Suppressor macrophage (primary cell): ENCODE measurements around the gene PCDHB8.
A peak's percentile ranks its signal among the peaks of the same experiment; 100 is the strongest.
"Not testable (repeated sequence)": the region's sequence is repeated elsewhere in the genome, so short reads cannot be mapped to it uniquely, and the experiment has no call there.

Experiments used
- DNase-seq, 4 experiments: peaks; one replicate each; pipeline ENCODE4 v3.0.0-alpha.2; 2020 to 2022

Gene PCDHB8

GRCh38 chr5:141184117-141184855 is 6.7 kb downstream of the PCDHB8 start:
- DNase-seq: not testable (repeated sequence)

GRCh38 chr5:141186897-141187512 is 9.4 kb downstream of the PCDHB8 start, which contains the start of gene PCDHB9:
TSS of gene PCDHB9 (plus strand) at chr5:141187161. CDS start at chr5:141187319, 158 bp downstream.
- DNase-seq: peak in 3 of 4 experiments; percentile 5 to 28 (median 18)

GRCh38 chr5:141188682-141189081 is 11.1 kb downstream of the PCDHB8 start:
- not testable (repeated sequence) for DNase-seq

GRCh38 chr5:141189131-141189530 is 11.5 kb downstream of the PCDHB8 start:
- DNase-seq: not testable (repeated sequence)

GRCh38 chr5:141192110-141192725 is 14.6 kb downstream of the PCDHB8 start, which contains the start of gene PCDHB10:
TSS of gene PCDHB10 (plus strand) at chr5:141192353. CDS start at chr5:141192553, 200 bp downstream.
- peak; percentile 2 to 26 (median 16) for DNase-seq

- not testable (repeated sequence) for DNase-seq
Measured at GRCh38 chr5:141194332-141194731, 16.7 kb downstream of the PCDHB8 start.

GRCh38 chr5:141196363-141196762 is 18.8 kb downstream of the PCDHB8 start:
- no peak for DNase-seq

- DNase-seq: no peak
Measured at GRCh38 chr5:141199359-141200235, 22.0 kb downstream of the PCDHB8 start, which contains the start of gene PCDHB11. TSS of gene PCDHB11 (plus strand) at chr5:141199627. CDS start at chr5:141199775, 148 bp downstream.

- not testable (repeated sequence) for DNase-seq
Measured at GRCh38 chr5:141201126-141201525, 23.5 kb downstream of the PCDHB8 start.

GRCh38 chr5:141201646-141202045 is 24.1 kb downstream of the PCDHB8 start:
- not testable (repeated sequence) for DNase-seq

GRCh38 chr5:141208478-141208877 is 30.9 kb downstream of the PCDHB8 start, which contains the start of gene PCDHB12:
TSS of gene PCDHB12 (plus strand) at chr5:141208719. CDS start at chr5:141208908, 189 bp downstream.
- no peak for DNase-seq

- not testable (repeated sequence) for DNase-seq
Measured at GRCh38 chr5:141210281-141210680, 32.7 kb downstream of the PCDHB8 start.

- DNase-seq: not testable (repeated sequence)
Measured at GRCh38 chr5:141210849-141211248, 33.3 kb downstream of the PCDHB8 start.

GRCh38 chr5:141213656-141214339 is 36.2 kb downstream of the PCDHB8 start, which contains the start of gene PCDHB13:
TSS of gene PCDHB13 (plus strand) at chr5:141213919. CDS start at chr5:141214124, 205 bp downstream.
- DNase-seq: peak in 2 of 4 experiments; percentile 2 to 10

- DNase-seq: not testable (repeated sequence)
Measured at GRCh38 chr5:141214583-141214982, 37.0 kb downstream of the PCDHB8 start.

GRCh38 chr5:141215504-141215903 is 37.9 kb downstream of the PCDHB8 start:
- not testable (repeated sequence) for DNase-seq

GRCh38 chr5:141216035-141216434 is 38.4 kb downstream of the PCDHB8 start:
- DNase-seq: not testable (repeated sequence)

GRCh38 chr5:141223112-141223783 is 45.7 kb downstream of the PCDHB8 start, which contains the start of gene PCDHB14:
TSS of gene PCDHB14 (plus strand) at chr5:141223343. CDS start at chr5:141223506, 163 bp downstream.
- peak in 2 of 4 experiments; percentile 1 to 5 for DNase-seq

GRCh38 chr5:141224844-141225243 is 47.3 kb downstream of the PCDHB8 start:
- DNase-seq: not testable (repeated sequence)

- not testable (repeated sequence) for DNase-seq
Measured at GRCh38 chr5:141225421-141225820, 47.8 kb downstream of the PCDHB8 start.
